HepG2 (cell line): Measurements from ENCODE around the gene OGG1. TPM values are rescaled to one million over a fixed set of nuclear protein-coding genes. Genes with fewer than 3 reads are reported as not detected.

ENCODE experiments used
- JUN ChIP-seq: sonication (generic); formaldehyde crosslinking; IDR thresholded peaks from 2 replicates; pipeline ENCODE4 v1.4.0; 2020; ENCODE audit warnings: mild to moderate bottlenecking, missing genetic modification reagents
- MEIS1 ChIP-seq: sonication (generic); formaldehyde crosslinking; IDR thresholded peaks from 2 replicates; pipeline ENCODE4 v1.9.0; 2021; ENCODE audit warnings: mild to moderate bottlenecking, missing genetic modification reagents, moderate library complexity, borderline replicate concordance
- NPAS2 ChIP-seq: sonication (generic); formaldehyde crosslinking; IDR thresholded peaks from 2 replicates; pipeline ENCODE4 v1.8.0; 2022; ENCODE audit warnings: mild to moderate bottlenecking, missing genetic modification reagents, borderline replicate concordance
- NRL ChIP-seq: sonication (generic); formaldehyde crosslinking; IDR thresholded peaks from 2 replicates; pipeline ENCODE4 v1.5.0; 2020; ENCODE audit warnings: missing genetic modification reagents, mild to moderate bottlenecking, moderate library complexity, borderline replicate concordance
- RARG ChIP-seq: sonication (generic); formaldehyde crosslinking; IDR thresholded peaks from 2 replicates; pipeline ENCODE4 v1.4.0; 2020; ENCODE audit warnings: low read depth, mild to moderate bottlenecking, missing genetic modification reagents
- RCOR2 ChIP-seq: IDR thresholded peaks from 2 replicates; pipeline ENCODE4 v1.6.1; 2016; ENCODE audit warnings: missing biosample characterization, missing genetic modification reagents
- SMC3 ChIP-seq: IDR thresholded peaks from 2 replicates; pipeline ENCODE4 v1.6.1; 2011; ENCODE audit warnings: low read length, improper control_type of control experiment
- TBX2 ChIP-seq: sonication (generic); formaldehyde crosslinking; IDR thresholded peaks from 2 replicates; pipeline ENCODE4 v1.5.0; 2020; ENCODE audit warnings: missing genetic modification reagents, mild to moderate bottlenecking, borderline replicate concordance
- YEATS2 ChIP-seq: sonication (generic); formaldehyde crosslinking; IDR thresholded peaks from 2 replicates; pipeline ENCODE4 v1.4.0; 2020; ENCODE audit warnings: missing genetic modification reagents, borderline replicate concordance
- ZBTB7B ChIP-seq: sonication (generic); formaldehyde crosslinking; IDR thresholded peaks from 2 replicates; pipeline ENCODE4 v1.4.0; 2020; ENCODE audit warnings: missing genetic modification reagents
- ZNF335 ChIP-seq: sonication (generic); formaldehyde crosslinking; IDR thresholded peaks from 2 replicates; pipeline ENCODE4 v1.4.0; 2020; ENCODE audit warnings: missing genetic modification reagents
- ZNF589 ChIP-seq: sonication (generic); formaldehyde crosslinking; conservative IDR thresholded peaks from 2 replicates; pipeline ENCODE4 v1.8.0; 2022; ENCODE audit warnings: mild to moderate bottlenecking, moderate library complexity, missing genetic modification reagents
- ZNF776 ChIP-seq: sonication (generic); formaldehyde crosslinking; IDR thresholded peaks from 2 replicates; pipeline ENCODE4 v1.4.0; 2020; ENCODE audit warnings: mild to moderate bottlenecking, missing genetic modification reagents
- ZSCAN22 ChIP-seq: sonication (generic); formaldehyde crosslinking; IDR thresholded peaks from 2 replicates; pipeline ENCODE4 v1.4.0; 2020; ENCODE audit warnings: mild to moderate bottlenecking, missing genetic modification reagents
- polyA plus RNA-seq, 8 experiments: library from polyadenylated mRNA; depleted of rRNA in 3 of 8; stranded (reverse) in 7 of 8; unstranded in 1 of 8; fragments of >200 nt; fragmentation: Illumina TruSeq in 4 of 8; extraction: Trizol in 4 of 8; gene quantifications; 2 replicates each; pipeline versions ENCODE4 v1.2.1 to v1.2.3, GENCODE V29; 2011 to 2016; ENCODE audit warnings: low read depth in 4 of 8, missing spikeins in 1 of 8, mixed read lengths in 1 of 8; ENCODE audit not compliant: insufficient read depth in 1 of 8
- total RNA-seq, 5 experiments: library from RNA; depleted of rRNA; stranded (reverse); fragments of >200 nt; fragmentation: Illumina TruSeq; extraction: Trizol; gene quantifications; 2 replicates each; pipeline ENCODE4 v1.2.3, GENCODE V29; 2016; ENCODE audit warnings: low read depth in 1 of 5
- TF ChIP-seq, protein P1 (sequence below): sonication (generic); formaldehyde crosslinking; IDR thresholded peaks from 2 replicates; pipeline ENCODE4 v1.5.0; 2020; ENCODE audit warnings: mild to moderate bottlenecking, missing genetic modification reagents, borderline replicate concordance
- TF ChIP-seq, protein P2 (sequence below): sonication (generic); formaldehyde crosslinking; IDR thresholded peaks from 2 replicates; pipeline ENCODE4 v1.4.0; 2020; ENCODE audit warnings: missing genetic modification reagents, borderline replicate concordance
- TF ChIP-seq, protein P3 (sequence below): sonication (generic); formaldehyde crosslinking; IDR thresholded peaks from 2 replicates; pipeline ENCODE4 v1.4.0; 2020; ENCODE audit warnings: missing genetic modification reagents, low read depth, mild to moderate bottlenecking, borderline replicate concordance
- TF ChIP-seq, protein P4 (sequence below): sonication (generic); formaldehyde crosslinking; IDR thresholded peaks from 2 replicates; pipeline ENCODE4 v1.8.1; 2023; ENCODE audit warnings: missing genetic modification reagents, mild to moderate bottlenecking, borderline replicate concordance
- TF ChIP-seq, protein P5 (sequence below): IDR thresholded peaks from 2 replicates; pipeline ENCODE4 v1.6.1; 2016; ENCODE audit warnings: missing genetic modification reagents, missing compliant biosample characterization

The OGG1 gene
- total and polyA plus RNA-seq, 2 of the 13 experiments (the other 11 are each of a cell fraction or from before 2014, with no cell fraction given): 28.7 to 33.2 TPM

DNA sequence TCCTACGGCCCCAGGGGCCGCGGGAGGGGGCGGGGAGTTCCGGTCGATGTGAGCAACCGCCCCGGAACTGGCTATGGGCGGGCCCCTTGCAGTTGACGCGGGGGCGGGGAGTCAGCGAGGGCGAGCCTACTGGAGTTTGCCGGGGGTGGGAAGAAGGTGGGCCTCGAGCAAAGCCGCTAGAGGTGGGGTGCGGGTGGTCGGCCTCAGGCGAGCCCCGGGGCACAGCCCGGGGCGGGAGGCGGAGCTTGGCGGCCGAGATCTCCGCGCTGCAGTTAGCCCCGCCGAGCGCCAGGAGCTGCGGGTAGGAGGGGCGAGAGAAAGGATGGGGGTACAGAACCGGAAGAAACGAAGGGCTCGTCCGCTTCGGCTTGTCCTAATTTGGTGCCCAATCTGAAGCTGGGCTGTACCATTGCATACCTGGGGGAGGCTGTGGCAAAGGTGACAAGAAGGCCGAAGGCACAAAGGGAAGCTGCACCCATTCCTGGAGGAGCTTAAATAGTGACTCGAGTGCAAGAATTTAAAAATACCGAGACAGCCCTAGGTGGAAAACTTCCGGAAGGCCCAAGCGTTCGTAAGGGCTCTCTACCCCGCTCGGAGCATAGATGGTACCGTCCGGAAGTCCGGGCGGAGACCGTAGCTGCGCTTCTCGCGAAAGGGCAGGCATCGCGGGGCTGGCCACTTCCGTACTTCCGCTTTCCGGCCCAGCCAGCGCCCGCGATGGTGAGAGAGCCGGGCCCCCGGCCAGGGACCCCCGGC is 42.8 kb downstream of the OGG1 start, which contains the start of the genes ARPC4 and TADA3 (continued):
- TF ChIP-seq TBX2 (peak; percentile 61; the same call in 1 of the 2 replicates), RARG (CRISPR knock-in tag) (no peak), JUN (CRISPR knock-in tag) (no peak), MEIS1 (CRISPR knock-in tag) (0 out of 2 replicates have a peak, but pooled peaks have one; percentile 47), ZNF776 (no peak), SMC3 (no peak; the same call in 1 of the 2 replicates), YEATS2 (peak; percentile 72), ZSCAN22 (CRISPR knock-in tag) (no peak), RCOR2 (CRISPR knock-in tag) (no peak), ZNF589 (CRISPR knock-in tag) (no peak), NPAS2 (no peak), NRL (CRISPR knock-in tag) (peak; percentile 16; the same call in 1 of the 2 replicates), ZNF335 (CRISPR knock-in tag) (no peak), ZBTB7B (CRISPR knock-in tag) (peak; percentile 62; the same call in 1 of the 2 replicates)
- TF ChIP-seq, protein P1, sequence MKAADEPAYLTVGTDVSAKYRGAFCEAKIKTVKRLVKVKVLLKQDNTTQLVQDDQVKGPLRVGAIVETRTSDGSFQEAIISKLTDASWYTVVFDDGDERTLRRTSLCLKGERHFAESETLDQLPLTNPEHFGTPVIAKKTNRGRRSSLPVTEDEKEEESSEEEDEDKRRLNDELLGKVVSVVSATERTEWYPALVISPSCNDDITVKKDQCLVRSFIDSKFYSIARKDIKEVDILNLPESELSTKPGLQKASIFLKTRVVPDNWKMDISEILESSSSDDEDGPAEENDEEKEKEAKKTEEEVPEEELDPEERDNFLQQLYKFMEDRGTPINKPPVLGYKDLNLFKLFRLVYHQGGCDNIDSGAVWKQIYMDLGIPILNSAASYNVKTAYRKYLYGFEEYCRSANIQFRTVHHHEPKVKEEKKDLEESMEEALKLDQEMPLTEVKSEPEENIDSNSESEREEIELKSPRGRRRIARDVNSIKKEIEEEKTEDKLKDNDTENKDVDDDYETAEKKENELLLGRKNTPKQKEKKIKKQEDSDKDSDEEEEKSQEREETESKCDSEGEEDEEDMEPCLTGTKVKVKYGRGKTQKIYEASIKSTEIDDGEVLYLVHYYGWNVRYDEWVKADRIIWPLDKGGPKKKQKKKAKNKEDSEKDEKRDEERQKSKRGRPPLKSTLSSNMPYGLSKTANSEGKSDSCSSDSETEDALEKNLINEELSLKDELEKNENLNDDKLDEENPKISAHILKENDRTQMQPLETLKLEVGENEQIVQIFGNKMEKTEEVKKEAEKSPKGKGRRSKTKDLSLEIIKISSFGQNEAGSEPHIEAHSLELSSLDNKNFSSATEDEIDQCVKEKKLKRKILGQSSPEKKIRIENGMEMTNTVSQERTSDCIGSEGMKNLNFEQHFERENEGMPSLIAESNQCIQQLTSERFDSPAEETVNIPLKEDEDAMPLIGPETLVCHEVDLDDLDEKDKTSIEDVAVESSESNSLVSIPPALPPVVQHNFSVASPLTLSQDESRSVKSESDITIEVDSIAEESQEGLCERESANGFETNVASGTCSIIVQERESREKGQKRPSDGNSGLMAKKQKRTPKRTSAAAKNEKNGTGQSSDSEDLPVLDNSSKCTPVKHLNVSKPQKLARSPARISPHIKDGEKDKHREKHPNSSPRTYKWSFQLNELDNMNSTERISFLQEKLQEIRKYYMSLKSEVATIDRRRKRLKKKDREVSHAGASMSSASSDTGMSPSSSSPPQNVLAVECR (CRISPR knock-in tag): peak; percentile 65
- TF ChIP-seq, protein P2, sequence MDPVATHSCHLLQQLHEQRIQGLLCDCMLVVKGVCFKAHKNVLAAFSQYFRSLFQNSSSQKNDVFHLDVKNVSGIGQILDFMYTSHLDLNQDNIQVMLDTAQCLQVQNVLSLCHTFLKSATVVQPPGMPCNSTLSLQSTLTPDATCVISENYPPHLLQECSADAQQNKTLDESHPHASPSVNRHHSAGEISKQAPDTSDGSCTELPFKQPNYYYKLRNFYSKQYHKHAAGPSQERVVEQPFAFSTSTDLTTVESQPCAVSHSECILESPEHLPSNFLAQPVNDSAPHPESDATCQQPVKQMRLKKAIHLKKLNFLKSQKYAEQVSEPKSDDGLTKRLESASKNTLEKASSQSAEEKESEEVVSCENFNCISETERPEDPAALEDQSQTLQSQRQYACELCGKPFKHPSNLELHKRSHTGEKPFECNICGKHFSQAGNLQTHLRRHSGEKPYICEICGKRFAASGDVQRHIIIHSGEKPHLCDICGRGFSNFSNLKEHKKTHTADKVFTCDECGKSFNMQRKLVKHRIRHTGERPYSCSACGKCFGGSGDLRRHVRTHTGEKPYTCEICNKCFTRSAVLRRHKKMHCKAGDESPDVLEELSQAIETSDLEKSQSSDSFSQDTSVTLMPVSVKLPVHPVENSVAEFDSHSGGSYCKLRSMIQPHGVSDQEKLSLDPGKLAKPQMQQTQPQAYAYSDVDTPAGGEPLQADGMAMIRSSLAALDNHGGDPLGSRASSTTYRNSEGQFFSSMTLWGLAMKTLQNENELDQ (CRISPR knock-in tag): no peak
- TF ChIP-seq, protein P3, sequence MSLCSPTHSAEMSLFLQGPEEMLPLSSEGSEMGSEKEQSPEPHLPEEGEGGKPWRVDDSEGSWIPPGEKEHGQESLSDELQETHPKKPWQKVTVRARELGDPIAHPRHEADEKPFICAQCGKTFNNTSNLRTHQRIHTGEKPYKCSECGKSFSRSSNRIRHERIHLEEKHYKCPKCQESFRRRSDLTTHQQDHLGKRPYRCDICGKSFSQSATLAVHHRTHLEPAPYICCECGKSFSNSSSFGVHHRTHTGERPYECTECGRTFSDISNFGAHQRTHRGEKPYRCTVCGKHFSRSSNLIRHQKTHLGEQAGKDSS (CRISPR knock-in tag): no peak
- TF ChIP-seq, protein P4, sequence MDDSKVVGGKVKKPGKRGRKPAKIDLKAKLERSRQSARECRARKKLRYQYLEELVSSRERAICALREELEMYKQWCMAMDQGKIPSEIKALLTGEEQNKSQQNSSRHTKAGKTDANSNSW (CRISPR knock-in tag): no peak
- TF ChIP-seq, protein P5, sequence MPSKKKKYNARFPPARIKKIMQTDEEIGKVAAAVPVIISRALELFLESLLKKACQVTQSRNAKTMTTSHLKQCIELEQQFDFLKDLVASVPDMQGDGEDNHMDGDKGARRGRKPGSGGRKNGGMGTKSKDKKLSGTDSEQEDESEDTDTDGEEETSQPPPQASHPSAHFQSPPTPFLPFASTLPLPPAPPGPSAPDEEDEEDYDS (CRISPR knock-in tag): no peak; the same call in 1 of the 2 replicates
